Ishikawa (cell line): ENCODE data around the gene IPCEF1.

Source experiments
- CEBPB ChIP-seq: IDR thresholded peaks from 2 replicates; pipeline ENCODE4 v1.6.1; 2012
- CREB1 ChIP-seq: IDR thresholded peaks from 2 replicates; pipeline ENCODE4 v1.6.1; 2012; ENCODE audit warnings: low read depth
- EGR1 ChIP-seq: IDR thresholded peaks from 2 replicates; pipeline ENCODE4 v1.6.1; 2012
- EP300 ChIP-seq: IDR thresholded peaks from 2 replicates; pipeline ENCODE4 v1.6.1; 2012; ENCODE audit warnings: borderline replicate concordance
- FOXM1 ChIP-seq: IDR thresholded peaks from 2 replicates; pipeline ENCODE4 v1.6.1; 2012; ENCODE audit warnings: low read depth, borderline replicate concordance
- NFIC ChIP-seq: IDR thresholded peaks from 2 replicates; pipeline ENCODE4 v1.6.1; 2012
- RAD21 ChIP-seq: IDR thresholded peaks from 2 replicates; pipeline ENCODE4 v1.6.1; 2012; ENCODE audit warnings: low read depth
- TAF1 ChIP-seq: IDR thresholded peaks from 2 replicates; pipeline ENCODE4 v1.6.1; 2012; ENCODE audit warnings: low read depth, mild to moderate bottlenecking
- TCF12 ChIP-seq: IDR thresholded peaks from 2 replicates; pipeline ENCODE4 v1.6.1; 2012; ENCODE audit warnings: low read depth
- TEAD4 ChIP-seq: IDR thresholded peaks from 2 replicates; pipeline ENCODE4 v1.6.1; 2012
- USF1 ChIP-seq: IDR thresholded peaks from 2 replicates; pipeline ENCODE4 v1.6.1; 2012
- YY1 ChIP-seq: IDR thresholded peaks from 2 replicates; pipeline ENCODE4 v1.6.1; 2012; ENCODE audit warnings: low read depth
- ZBTB7A ChIP-seq: IDR thresholded peaks from 2 replicates; pipeline ENCODE4 v1.6.1; 2012; ENCODE audit warnings: low read depth
- TF ChIP-seq, protein P1 (sequence below): IDR thresholded peaks from 2 replicates; pipeline ENCODE4 v1.6.1; 2012
- TF ChIP-seq, protein P2 (sequence below): IDR thresholded peaks from 2 replicates; pipeline ENCODE4 v1.6.1; 2012; ENCODE audit warnings: low read depth, mild to moderate bottlenecking

The IPCEF1 gene

DNA sequence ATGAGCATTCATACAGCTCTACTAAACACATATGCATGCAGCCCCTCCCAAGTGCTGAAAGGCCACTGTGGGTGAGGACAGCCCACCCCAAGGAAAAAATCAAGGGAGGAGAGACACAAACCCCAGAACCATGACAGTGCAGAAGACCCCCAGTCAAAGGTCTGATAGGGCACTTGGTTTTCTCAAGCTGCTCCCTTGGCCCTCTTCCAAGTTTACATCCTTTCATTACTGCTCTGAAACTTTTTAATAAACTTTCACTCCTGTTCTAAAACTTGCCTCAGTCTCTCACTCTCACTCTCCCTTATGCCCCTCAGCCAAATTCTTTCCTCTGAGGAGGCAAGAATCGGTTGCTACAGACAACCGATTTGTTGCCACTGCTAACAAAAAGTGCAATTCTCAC lies 24.9 kb downstream of the IPCEF1 start:
- TF ChIP-seq FOXM1 (no peak), NFIC (peak; percentile 19; the same call in 1 of the 2 replicates)

GRCh38 chr6:154329350-154330170 lies 27.0 kb downstream of the IPCEF1 start:
- TF ChIP-seq TEAD4 (no peak), USF1 (no peak), CREB1 (no peak), EGR1 (no peak), TAF1 (no peak), FOXM1 (no peak), RAD21 (no peak), CEBPB (no peak), TCF12 (no peak), EP300 (no peak), NFIC (no peak), YY1 (no peak), ZBTB7A (no peak)
- TF ChIP-seq, protein P1, sequence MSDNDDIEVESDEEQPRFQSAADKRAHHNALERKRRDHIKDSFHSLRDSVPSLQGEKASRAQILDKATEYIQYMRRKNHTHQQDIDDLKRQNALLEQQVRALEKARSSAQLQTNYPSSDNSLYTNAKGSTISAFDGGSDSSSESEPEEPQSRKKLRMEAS = no peak
- TF ChIP-seq, protein P2, sequence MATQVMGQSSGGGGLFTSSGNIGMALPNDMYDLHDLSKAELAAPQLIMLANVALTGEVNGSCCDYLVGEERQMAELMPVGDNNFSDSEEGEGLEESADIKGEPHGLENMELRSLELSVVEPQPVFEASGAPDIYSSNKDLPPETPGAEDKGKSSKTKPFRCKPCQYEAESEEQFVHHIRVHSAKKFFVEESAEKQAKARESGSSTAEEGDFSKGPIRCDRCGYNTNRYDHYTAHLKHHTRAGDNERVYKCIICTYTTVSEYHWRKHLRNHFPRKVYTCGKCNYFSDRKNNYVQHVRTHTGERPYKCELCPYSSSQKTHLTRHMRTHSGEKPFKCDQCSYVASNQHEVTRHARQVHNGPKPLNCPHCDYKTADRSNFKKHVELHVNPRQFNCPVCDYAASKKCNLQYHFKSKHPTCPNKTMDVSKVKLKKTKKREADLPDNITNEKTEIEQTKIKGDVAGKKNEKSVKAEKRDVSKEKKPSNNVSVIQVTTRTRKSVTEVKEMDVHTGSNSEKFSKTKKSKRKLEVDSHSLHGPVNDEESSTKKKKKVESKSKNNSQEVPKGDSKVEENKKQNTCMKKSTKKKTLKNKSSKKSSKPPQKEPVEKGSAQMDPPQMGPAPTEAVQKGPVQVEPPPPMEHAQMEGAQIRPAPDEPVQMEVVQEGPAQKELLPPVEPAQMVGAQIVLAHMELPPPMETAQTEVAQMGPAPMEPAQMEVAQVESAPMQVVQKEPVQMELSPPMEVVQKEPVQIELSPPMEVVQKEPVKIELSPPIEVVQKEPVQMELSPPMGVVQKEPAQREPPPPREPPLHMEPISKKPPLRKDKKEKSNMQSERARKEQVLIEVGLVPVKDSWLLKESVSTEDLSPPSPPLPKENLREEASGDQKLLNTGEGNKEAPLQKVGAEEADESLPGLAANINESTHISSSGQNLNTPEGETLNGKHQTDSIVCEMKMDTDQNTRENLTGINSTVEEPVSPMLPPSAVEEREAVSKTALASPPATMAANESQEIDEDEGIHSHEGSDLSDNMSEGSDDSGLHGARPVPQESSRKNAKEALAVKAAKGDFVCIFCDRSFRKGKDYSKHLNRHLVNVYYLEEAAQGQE = no peak

GRCh38 chr6:154325142-154325541 lies 31.5 kb downstream of the IPCEF1 start:
- TF ChIP-seq TEAD4 (no peak), FOXM1 (no peak), ZBTB7A (no peak), NFIC (no peak), CEBPB (no peak), TCF12 (no peak), YY1 (no peak), USF1 (no peak), RAD21 (no peak), EP300 (no peak), TAF1 (no peak), EGR1 (no peak), CREB1 (no peak)
- TF ChIP-seq, protein P1 = no peak
- TF ChIP-seq, protein P2 = no peak

DNA sequence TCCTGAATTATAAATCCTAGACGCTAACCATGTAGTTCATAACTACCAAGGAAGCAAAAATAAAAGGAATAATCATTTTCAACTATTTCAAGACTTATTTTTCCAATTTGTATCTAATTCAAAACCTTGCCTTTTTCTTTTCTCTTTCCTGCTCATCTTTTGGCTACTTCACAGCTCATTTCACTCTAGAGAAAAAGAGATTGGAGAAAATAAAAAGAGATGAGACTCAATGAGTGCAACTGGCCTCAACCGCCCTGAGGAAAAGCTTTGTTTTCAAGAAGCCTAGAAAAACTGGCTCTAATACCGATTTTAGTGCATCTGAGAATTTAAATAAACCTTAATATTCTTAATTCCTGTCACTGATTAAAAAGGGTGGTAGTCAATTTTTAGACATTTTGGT lies 36.4 kb downstream of the IPCEF1 start:
- no peak for TF ChIP-seq USF1
- no peak for TF ChIP-seq FOXM1
- TF ChIP-seq TEAD4 = no peak
- TF ChIP-seq NFIC = no peak

GRCh38 chr6:154319231-154319858 lies 37.3 kb downstream of the IPCEF1 start:
- no peak for TF ChIP-seq USF1
